Central memory CD8-positive, alpha-beta T cell (primary cell): ENCODE data around the gene ARMC2.
"Not testable (repeated sequence)": the region's sequence is repeated elsewhere in the genome, so short reads cannot be mapped to it uniquely, and the experiment has no call there.

Source experiments
- ATAC-seq: fragments of 150-1000 bp; cut with Tn5 transposase; replicated peaks from 2 replicates; pipeline ENCODE4 v1.10.0; 2022; ENCODE audit warnings: mild to moderate bottlenecking, moderate FRiP score, moderate number of reproducible peaks; ENCODE audit not compliant: poor library complexity, severe bottlenecking; ENCODE audit errors: extremely low read depth
- DNase-seq, 2 donors: peaks; one replicate each; pipeline ENCODE4 v3.0.0; 2021; ENCODE audit warnings: low spot score in 2 of 2
- H3K27ac Mint-ChIP-seq: one replicate; pipeline ENCODE4 v1.8.0; 2022; ENCODE audit warnings: low read depth, mild to moderate bottlenecking, moderate library complexity, mixed read lengths
- H3K27me3 Mint-ChIP-seq: one replicate; pipeline ENCODE4 v1.8.0; 2022; ENCODE audit warnings: mixed read lengths
- H3K36me3 Mint-ChIP-seq: one replicate; pipeline ENCODE4 v1.8.0; 2022; ENCODE audit warnings: mild to moderate bottlenecking, moderate library complexity, mixed read lengths; ENCODE audit not compliant: insufficient read depth
- H3K4me1 Mint-ChIP-seq: one replicate; pipeline ENCODE4 v1.8.0; 2022; ENCODE audit warnings: mixed read lengths
- H3K4me3 Mint-ChIP-seq: one replicate; pipeline ENCODE4 v1.8.0; 2022; ENCODE audit warnings: mild to moderate bottlenecking, moderate library complexity, mixed read lengths
- H3K9me3 Mint-ChIP-seq: one replicate; pipeline ENCODE4 v1.8.0; 2022; ENCODE audit warnings: mixed read lengths

Gene ARMC2

GRCh38 chr6:108974201-108974600 lies 126.0 kb downstream of the ARMC2 start:
- H3K4me1 Mint-ChIP-seq: peaks cover 12% of the 10 kb centered on the region
- H3K9me3 Mint-ChIP-seq: peaks cover 13% of the 10 kb centered on the region
- ATAC-seq: no peak
- no peak overlapping the region for H3K27ac Mint-ChIP-seq
- H3K4me3 Mint-ChIP-seq: no peak overlapping the region
- H3K36me3 Mint-ChIP-seq: no peaks in the 10 kb centered on the region
- no peaks in the 10 kb centered on the region for H3K27me3 Mint-ChIP-seq
- DNase-seq: no peak

GRCh38 chr6:108978638-108979037 lies 130.4 kb downstream of the ARMC2 start:
- DNase-seq, H3K4me3 Mint-ChIP-seq, H3K36me3 Mint-ChIP-seq, H3K27me3 Mint-ChIP-seq, ATAC-seq: not testable (repeated sequence)
- Mint-ChIP-seq H3K4me1 (peaks cover 12% of the 10 kb centered on the region), H3K27ac (peak overlapping the region; percentile 32), H3K9me3 (peaks cover 24% of the 10 kb centered on the region)

GRCh38 chr6:108982154-108983113 lies 134.2 kb downstream of the ARMC2 start:
- ATAC-seq: no peak
- Mint-ChIP-seq H3K4me1 (peaks cover 12% of the 10 kb centered on the region), H3K27me3 (no peaks in the 10 kb centered on the region), H3K27ac (no peak overlapping the region), H3K9me3 (peaks cover 17% of the 10 kb centered on the region), H3K36me3 (peaks cover 2% of the 10 kb centered on the region), H3K4me3 (no peak overlapping the region)
- no peak for DNase-seq

GRCh38 chr6:108983151-108983550 lies 134.9 kb downstream of the ARMC2 start:
- Mint-ChIP-seq H3K9me3 (peaks cover 17% of the 10 kb centered on the region), H3K4me1 (peaks cover 7% of the 10 kb centered on the region), H3K36me3 (peaks cover 7% of the 10 kb centered on the region), H3K27ac (no peak overlapping the region), H3K27me3 (no peaks in the 10 kb centered on the region), H3K4me3 (no peak overlapping the region)
- ATAC-seq: no peak
- no peak for DNase-seq

GRCh38 chr6:108985301-108985700 lies 137.1 kb downstream of the ARMC2 start:
- peaks cover 23% of the 10 kb centered on the region for H3K36me3 Mint-ChIP-seq
- no peak for ATAC-seq
- H3K27ac Mint-ChIP-seq: no peak overlapping the region
- H3K27me3 Mint-ChIP-seq: no peaks in the 10 kb centered on the region
- no peak for DNase-seq
- peaks cover 6% of the 10 kb centered on the region for H3K9me3 Mint-ChIP-seq
- no peak overlapping the region for H3K4me3 Mint-ChIP-seq
- no peaks in the 10 kb centered on the region for H3K4me1 Mint-ChIP-seq

- no peaks in the 10 kb centered on the region for H3K27me3 Mint-ChIP-seq
- H3K36me3 Mint-ChIP-seq: peaks cover 37% of the 10 kb centered on the region
- H3K9me3 Mint-ChIP-seq: no peaks in the 10 kb centered on the region
- no peak overlapping the region for H3K27ac Mint-ChIP-seq
- DNase-seq (no peak), ATAC-seq (no peak)
- no peak overlapping the region for H3K4me3 Mint-ChIP-seq
- H3K4me1 Mint-ChIP-seq: no peaks in the 10 kb centered on the region
These were observed 138.9 kb downstream of the ARMC2 start for GRCh38 chr6:108987156-108987555.

- H3K9me3 Mint-ChIP-seq: no peaks in the 10 kb centered on the region
- H3K36me3 Mint-ChIP-seq: peaks cover 45% of the 10 kb centered on the region
- no peak overlapping the region for H3K4me3 Mint-ChIP-seq
- H3K27ac Mint-ChIP-seq: no peak overlapping the region
- no peaks in the 10 kb centered on the region for H3K27me3 Mint-ChIP-seq
- DNase-seq: no peak
- H3K4me1 Mint-ChIP-seq: no peaks in the 10 kb centered on the region
- no peak for ATAC-seq
These were observed 140.1 kb downstream of the ARMC2 start for GRCh38 chr6:108988296-108988695.

GRCh38 chr6:108988765-108989164 lies 140.5 kb downstream of the ARMC2 start:
- Mint-ChIP-seq H3K27ac (no peak overlapping the region), H3K36me3 (peaks cover 50% of the 10 kb centered on the region)

GRCh38 chr6:108989700-108990099 lies 141.5 kb downstream of the ARMC2 start:
- ATAC-seq (no peak), DNase-seq (no peak)
- Mint-ChIP-seq H3K9me3 (no peaks in the 10 kb centered on the region), H3K4me3 (no peak overlapping the region), H3K27me3 (no peaks in the 10 kb centered on the region), H3K4me1 (no peaks in the 10 kb centered on the region), H3K36me3 (peaks cover 54% of the 10 kb centered on the region), H3K27ac (no peak overlapping the region)

More at GRCh38 chr6:108988765-108989164, 140.5 kb downstream of the ARMC2 start:
- no peaks in the 10 kb centered on the region for H3K4me1 Mint-ChIP-seq
- ATAC-seq (no peak), DNase-seq (no peak)
- no peaks in the 10 kb centered on the region for H3K9me3 Mint-ChIP-seq
- H3K4me3 Mint-ChIP-seq: no peak overlapping the region
- H3K27me3 Mint-ChIP-seq: no peaks in the 10 kb centered on the region

GRCh38 chr6:108993876-108994275 lies 145.7 kb downstream of the ARMC2 start:
- Mint-ChIP-seq H3K36me3 (peaks cover 54% of the 10 kb centered on the region), H3K9me3 (no peaks in the 10 kb centered on the region), H3K27me3 (no peaks in the 10 kb centered on the region), H3K4me3 (no peak overlapping the region), H3K4me1 (no peaks in the 10 kb centered on the region), H3K27ac (no peak overlapping the region)
- ATAC-seq (no peak), DNase-seq (no peak)

- Mint-ChIP-seq H3K36me3 (peaks cover 54% of the 10 kb centered on the region), H3K27me3 (no peaks in the 10 kb centered on the region), H3K4me3 (no peak overlapping the region), H3K27ac (no peak overlapping the region), H3K9me3 (no peaks in the 10 kb centered on the region), H3K4me1 (no peaks in the 10 kb centered on the region)
- ATAC-seq: no peak
- DNase-seq: no peak
These were observed 147.1 kb downstream of the ARMC2 start for GRCh38 chr6:108995296-108995695.

- peaks cover 48% of the 10 kb centered on the region for H3K36me3 Mint-ChIP-seq
These were observed 148.0 kb downstream of the ARMC2 start for GRCh38 chr6:108996208-108996607.

GRCh38 chr6:108998485-108998884 lies 150.3 kb downstream of the ARMC2 start:
- no peak overlapping the region for H3K27ac Mint-ChIP-seq
- no peak overlapping the region for H3K4me3 Mint-ChIP-seq
- no peak for ATAC-seq
- H3K36me3 Mint-ChIP-seq: peaks cover 31% of the 10 kb centered on the region
- no peaks in the 10 kb centered on the region for H3K27me3 Mint-ChIP-seq
- DNase-seq: no peak
- no peaks in the 10 kb centered on the region for H3K9me3 Mint-ChIP-seq
- H3K4me1 Mint-ChIP-seq: peaks cover 15% of the 10 kb centered on the region

More at GRCh38 chr6:108996208-108996607, 148.0 kb downstream of the ARMC2 start:
- Mint-ChIP-seq H3K9me3 (no peaks in the 10 kb centered on the region), H3K4me3 (no peak overlapping the region), H3K4me1 (peaks cover 2% of the 10 kb centered on the region), H3K27ac (no peak overlapping the region), H3K27me3 (no peaks in the 10 kb centered on the region)
- ATAC-seq (no peak), DNase-seq (no peak)
